ENCODE results near the gene LRRC47.

Gene LRRC47

DNA sequence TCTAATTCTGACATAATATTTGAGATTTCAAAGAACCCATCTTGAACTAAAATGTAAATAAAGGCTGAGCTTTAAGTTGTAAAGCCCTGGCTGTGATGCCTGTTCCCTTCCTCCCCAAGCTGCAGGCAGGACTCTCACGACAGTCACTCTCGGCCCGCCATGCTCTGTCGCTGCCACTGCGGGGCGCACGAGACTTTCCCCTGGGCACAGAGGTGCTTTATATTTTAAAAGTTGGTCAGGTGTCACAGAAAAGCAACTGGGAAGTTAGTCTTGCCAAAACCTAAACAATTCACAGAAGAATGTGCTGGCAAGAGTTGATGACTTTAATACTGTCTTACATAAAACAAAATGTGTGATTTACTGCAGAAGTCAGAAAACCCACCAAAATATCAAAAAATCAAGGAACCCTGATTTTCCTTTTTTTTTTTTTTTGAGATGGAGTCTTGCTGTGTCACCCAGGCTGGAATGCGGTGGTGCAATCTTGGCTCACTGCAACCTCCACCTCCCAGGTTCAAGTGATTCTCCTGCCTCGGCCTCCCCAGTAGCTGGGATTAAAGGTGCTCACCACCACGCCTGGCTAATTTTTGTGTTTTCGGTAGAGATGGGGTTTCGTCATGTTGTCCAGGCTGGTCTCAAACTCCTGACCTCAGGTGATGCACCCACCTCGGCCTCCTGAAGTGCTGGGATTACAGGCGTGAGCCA lies 10.7 kb downstream of the LRRC47 start:
- DNase-seq, result no peak

DNA sequence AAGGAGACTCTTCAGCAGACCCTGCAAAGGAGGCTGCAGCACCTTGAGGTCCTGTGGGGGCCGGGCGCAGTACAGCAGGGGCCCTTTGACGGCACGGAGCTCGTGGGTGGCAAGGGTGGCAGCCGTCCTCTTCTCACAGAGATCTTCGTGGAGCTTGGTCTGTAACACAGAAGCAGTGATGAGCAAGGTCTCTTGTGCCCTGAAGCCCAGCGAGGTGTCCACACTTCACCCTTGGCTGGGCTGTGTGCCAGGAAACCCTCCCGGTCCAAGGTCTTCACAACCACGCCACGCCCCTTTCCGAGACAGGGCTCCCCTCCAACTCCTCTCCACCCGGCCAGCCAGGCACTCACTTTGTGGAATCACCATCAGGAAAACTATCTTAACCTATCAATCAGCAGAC lies 11.3 kb downstream of the LRRC47 start:
- no peak for DNase-seq

DNA sequence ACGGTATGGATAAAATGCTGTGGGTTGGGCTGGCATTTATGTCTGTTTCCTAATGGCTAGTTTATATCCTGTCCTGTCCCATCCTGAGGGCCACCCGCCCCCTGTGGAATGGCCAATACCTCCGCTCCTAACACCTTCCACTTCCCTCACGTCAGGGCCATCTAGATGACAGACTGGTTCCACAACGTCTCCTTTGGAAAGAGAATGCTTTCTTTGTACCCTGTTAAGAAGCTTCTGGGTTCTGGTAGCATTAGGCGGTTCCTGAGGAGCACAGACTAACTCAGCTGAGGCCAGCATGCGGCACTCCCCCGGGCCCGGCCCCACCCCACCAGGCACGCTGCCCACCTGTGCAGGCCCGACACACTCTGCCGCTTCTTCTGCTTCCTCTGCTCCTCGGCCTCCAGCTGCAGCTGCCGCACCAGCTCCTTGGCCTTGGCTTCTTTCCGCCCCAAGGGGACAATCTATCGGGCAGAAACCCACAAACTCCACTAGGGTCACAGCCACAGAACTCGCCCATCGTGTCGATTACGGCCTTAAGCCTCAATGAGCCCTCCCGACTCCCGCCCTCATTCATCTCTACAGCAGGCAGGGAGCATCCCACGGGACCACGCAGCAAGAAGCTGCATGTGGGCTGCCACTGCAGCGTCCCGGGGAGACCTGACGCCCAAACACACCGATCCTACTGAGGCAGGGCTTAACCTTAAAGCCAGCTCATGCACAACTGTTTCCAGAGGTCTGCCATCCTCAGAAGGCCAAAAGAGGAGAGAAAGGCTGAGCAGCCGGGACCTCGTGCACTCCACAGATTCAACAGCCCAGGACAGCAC lies 12.4 kb downstream of the LRRC47 start:
- DNase-seq, result no peak

DNA sequence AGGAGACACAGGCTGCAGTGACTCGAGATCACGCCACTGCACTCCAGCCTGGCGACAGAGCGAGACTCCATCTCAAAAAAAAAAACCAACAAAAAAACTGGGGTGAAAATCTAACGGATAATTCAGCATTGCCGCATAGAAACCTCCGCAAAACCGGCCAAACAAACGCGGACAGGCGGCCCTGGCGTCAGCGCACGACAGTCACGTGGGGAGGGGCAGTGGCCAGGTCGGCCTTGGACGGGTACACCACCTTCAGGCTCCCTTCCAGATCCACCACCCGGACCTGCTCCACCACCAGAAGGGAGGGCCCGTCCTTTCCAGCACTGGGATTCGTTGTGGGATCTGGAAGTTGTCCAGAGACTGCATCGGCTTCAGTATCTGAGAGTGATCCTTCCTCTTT lies 15.4 kb downstream of the LRRC47 start:
- DNase-seq, result no peak

DNA sequence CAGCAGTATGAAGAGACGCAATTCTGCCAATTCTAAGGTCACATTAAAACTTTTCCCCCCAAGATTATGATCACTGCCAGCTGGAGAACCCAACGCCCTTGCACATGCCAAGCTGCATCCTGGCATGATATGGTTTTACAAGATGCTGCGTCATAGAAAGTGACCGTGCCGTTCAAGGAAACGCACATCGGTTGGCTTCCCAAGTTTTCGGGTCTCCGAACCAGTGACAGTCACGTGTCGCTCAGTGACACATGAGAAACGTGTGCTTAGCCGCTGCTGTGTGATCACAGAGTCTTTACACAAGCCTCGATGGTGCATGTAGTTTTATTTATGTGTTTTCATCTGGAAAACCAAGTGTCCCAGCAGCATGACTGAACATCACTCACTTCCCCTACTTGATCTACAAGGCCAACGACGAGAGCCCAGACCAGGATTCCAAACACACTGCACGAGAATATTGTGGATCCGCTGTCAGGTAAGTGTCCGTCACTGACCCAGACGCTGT lies 16.3 kb downstream of the LRRC47 start:
- DNase-seq, result no peak

DNA sequence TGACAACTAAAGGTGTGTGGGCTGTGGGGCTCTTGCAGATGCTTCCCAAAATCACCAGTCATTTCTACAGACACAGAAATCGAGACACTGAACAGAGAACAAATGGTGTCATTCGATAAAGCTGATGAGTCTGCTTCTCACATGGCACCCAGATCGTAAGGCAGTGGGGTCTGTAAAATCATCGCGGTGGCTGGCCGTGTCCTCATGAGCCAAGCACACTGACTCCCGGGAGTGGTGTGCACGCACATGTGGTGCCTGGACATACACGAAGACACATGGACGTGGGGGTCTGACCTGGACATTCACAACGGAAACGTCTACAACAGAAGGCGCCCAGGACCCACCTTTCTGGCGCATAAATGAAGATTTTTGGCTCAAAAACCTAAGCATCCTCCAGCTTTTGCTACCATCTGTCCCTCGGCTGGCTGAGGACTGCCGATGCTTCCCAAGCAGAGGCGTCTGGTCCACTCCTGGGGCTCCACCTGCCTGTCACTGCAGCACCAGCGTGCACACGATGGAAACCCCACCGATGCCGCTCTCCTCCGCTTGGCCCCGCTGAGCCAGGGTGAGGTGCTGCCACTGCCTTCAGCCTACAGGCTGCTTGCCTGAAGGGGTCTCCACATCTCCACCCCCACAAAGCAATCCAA lies 16.9 kb downstream of the LRRC47 start:
- no peak for DNase-seq

DNA sequence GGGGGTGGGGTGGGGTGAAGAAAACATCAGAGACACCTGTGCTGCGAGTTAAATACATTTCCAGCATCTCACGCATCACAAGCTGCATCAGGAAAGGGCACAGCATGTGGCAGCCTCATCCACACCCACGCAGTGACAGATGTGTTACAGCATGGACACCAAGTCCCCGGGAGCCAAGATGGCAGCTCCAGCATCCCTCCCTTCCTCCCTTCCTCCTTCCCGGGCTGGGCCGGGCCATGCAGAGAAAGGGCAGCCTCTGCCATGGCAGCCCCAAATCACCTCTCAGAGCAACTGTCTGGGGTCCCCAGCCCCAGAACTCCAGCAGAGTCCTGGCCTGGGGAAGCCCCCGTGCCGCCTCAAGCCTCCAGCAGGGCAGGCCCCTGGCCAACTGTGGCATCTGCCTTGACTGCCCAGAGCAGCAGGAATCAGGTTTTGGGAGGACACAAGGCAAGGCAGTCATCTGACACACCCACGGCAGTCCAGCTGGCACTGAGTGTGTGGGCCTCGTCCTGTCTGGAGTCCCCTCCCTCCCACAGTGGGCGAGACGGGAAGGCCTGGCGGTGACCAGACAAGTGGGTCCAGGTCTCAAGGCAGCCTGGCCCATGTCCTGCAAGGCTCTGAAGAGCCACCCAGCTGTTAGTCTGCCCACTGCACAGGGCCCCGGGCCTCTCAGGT lies 17.6 kb downstream of the LRRC47 start:
- no peak for DNase-seq

DNA sequence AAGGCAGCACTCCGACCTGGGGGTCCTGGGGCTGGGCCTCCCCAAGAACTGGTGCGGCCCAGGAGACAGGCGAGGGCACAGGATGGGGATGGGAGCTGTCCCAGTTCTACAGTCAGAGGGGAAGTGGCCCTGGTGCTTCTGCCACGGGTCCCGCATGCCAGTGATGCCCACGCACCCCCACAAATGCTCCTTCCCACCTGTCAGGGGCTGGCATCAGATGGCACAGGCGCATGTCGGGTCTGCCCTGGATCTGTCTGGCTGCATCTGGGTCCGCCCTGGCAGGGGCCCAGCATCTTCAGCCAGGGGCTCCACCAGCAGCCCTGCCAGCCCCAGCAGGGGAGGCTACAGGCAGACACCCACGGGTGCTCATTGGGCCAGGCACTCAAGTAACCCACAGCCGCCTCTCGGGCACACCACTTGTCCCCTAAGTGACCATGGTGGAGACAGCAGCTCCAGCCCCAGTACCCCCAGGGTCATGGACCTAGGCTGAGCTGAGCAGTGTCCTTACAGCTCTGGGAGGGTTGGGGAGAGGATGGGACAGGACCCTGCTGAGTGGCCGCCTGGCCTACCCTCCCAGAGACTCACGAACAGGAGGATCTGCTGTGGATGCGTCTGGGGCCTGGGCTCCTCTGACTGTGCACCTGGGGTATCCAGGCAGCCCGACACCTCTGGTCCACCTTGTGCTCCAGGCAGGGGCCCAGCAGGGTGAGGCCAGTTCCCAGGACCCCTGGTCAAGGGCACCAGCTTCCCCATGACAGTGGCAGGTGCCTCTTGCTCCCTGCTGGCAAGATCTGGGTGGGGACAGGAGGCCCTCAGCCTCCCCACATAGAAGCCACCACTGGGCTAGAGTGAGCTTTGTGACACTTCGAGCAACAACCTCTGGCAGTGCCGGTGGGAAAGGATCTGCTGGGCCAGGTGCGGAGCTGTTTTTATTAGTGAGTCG lies 18.4 kb downstream of the LRRC47 start:
- DNase-seq, result no peak

DNA sequence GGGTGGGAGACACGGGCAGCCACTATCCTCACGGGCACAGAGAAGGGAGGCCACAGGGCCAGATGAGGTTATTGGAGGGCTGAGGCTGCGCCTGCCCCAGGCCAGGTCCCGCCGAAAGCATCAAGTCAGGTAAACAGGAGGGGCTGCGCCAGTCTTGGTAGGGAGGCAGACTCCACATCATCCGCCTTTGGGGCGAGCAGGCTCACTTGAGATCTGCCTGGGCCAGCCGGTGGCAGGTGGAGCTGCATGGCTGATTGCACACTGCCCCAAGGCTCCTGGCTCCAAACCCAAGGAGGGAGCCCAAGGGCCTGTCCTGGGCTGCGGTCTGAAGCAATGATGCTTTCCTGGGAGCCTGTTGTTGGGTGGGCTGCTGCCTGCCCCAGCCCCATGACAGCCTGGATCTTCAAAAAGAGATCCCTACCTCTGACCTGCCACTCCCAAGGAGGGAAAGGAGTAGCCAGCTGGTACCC lies 19.2 kb downstream of the LRRC47 start:
- DNase-seq, result no peak

DNA sequence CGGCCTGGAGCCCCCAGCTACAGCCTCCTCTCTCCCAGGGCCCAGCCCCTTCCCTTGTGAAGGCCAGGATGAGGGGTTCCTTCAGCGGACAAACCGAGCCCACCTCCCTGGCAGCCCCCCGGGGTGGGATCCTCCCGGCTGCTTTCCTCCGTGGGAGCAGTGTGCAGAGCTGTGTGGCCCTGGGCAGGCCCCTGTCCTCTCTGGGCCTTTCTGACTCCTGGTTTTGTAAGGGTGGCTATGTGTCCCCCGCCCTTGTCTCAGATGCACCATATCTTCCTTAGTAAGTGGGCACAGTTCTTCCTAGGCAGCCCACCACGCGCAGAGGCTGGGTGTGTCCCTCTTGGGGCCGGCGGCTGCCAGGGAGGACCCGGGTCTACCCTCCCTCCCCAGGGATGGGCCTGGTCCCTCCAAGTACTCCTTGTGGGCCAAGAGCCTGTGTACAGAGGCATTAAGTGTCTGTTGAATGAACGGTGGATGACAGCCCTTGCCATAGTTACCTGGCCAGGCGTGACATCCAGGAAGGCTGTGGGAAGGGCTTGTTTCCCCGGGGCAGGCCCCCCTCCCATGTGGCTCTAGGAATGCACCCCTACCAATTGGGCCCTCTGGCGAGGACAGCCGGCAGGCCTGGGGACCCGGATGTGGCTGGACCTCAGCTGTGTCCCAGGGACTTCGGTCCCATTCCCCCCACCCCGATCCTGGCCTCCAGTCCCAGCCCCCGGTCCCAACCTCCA lies 19.9 kb downstream of the LRRC47 start:
- DNase-seq, result no peak

DNA sequence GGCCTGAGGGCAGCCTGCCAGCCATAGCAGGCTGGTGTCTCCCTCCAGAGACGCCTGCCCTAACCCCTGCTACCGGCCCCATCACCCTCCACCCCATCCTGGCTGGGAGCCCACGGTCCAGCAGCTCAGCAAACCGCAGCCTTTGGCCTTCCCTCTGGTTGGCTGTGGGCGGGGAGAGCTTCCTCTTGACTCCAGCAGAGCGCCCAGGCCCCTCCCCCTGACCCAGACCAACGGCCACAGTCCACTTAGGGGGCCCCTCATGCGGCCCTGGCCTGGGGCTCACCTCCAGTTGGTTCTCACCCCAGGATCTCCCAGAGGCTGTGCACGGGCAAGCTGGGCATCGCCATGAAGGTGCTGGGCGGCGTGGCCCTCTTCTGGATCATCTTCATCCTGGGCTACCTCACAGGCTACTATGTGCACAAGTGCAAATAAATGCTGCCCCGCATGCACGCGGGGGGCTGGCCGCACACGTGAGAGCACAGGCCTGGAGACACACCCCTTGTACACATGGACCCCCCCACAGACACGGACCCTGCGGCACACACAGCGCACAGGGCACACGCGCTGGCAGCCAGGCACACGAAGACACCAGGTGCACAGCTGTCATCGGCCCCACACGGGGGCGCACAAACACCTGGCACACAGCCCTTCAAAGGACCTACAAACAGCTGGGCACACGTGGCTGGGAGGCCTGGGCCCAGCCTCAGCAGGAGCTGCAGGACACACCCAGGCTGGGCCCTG lies 20.6 kb downstream of the LRRC47 start:
- DNase-seq, result peak; percentile 19

DNA sequence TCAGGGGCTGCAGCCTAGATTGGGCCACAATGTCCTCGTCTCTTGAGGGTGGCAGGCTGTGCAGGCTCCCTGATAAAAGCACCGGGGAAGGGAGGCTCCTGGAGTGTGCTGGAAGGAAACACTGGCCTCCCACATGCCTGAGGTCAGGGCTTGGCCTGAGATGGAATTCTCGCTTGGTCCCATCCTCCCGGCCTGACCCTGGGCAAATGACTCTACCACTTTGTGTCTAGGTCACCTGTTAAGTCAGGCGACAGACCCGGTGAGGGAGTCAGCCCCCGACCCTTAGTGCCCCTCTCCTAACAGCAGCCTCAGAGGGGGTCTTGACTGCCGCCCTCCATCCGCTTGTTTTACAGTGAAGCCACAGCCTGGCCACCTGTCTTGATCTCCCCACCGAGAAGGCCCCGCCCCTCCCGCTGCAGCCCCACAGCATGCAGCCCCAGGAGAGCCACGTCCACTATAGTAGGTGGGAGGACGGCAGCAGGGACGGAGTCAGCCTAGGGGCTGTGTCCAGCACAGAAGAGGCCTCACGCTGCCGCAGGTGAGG lies 21.3 kb downstream of the LRRC47 start:
- DNase-seq, result no peak

DNA sequence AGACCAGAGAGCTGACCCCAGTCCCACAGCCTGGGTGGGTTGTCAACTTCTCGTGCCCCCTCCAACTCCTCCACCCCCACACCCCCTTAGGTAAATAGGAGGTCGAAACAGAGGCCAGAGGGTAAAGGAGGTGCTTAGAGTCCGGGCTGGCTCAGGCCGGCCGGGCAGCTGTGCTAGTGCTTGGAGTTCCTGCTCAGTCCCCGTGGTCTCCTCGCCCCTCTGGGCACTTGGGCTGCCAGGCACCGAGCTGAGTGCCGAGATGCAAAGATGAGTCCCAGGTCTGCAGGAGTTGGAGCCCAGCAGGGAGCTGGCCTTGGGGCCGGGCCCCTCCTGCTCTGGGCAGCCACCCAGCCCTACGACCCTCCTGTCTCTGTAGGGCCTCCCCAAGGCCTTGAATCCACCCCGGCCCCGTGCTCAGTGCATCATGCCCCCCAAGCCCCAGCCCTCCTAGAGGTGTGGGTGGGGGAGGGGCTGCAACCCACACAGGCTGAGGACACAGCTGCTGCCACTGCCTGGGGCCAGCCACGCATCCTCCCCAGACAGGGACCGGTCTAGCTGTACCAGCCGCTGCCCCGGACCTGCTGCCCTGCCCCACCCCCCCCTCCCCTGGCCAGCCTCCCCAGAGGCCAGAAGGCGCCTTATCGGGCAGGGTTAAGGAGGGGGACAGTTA lies 21.9 kb downstream of the LRRC47 start:
- DNase-seq, result no peak

DNA sequence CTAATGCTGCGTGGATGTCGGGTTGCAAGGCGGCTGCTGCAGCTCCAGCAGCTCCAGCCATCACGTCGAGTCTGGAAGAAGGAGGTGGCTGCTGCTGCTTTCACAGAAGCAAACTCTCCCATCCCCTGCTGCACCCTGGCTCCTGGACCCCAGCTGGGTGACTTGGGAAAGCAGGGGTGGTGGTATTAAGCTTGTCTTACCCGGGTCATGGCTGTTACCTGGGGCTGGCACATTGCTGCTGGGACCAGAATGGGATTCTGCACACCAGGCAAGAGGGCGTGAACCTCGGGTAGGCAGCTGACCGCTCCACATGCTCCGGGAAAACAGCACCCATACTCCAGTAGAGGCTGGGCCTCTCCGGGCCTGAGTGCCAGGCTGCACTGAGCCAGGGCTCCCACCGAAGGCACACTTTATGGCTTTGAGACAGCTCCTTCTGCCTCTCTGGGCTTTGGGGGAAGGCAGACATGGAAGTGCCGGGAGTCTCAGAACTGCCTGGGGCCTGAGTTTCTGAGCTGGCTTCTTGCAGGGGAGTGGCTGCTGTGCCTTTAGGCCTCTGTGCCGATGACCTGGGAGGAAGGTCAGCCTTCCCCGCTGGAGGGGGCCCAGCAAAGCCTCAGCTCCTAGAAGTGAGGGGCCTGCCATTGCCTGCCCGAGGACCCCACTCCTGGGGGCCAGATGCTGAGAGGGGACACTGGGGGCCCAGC lies 22.6 kb downstream of the LRRC47 start:
- no peak for DNase-seq

DNA sequence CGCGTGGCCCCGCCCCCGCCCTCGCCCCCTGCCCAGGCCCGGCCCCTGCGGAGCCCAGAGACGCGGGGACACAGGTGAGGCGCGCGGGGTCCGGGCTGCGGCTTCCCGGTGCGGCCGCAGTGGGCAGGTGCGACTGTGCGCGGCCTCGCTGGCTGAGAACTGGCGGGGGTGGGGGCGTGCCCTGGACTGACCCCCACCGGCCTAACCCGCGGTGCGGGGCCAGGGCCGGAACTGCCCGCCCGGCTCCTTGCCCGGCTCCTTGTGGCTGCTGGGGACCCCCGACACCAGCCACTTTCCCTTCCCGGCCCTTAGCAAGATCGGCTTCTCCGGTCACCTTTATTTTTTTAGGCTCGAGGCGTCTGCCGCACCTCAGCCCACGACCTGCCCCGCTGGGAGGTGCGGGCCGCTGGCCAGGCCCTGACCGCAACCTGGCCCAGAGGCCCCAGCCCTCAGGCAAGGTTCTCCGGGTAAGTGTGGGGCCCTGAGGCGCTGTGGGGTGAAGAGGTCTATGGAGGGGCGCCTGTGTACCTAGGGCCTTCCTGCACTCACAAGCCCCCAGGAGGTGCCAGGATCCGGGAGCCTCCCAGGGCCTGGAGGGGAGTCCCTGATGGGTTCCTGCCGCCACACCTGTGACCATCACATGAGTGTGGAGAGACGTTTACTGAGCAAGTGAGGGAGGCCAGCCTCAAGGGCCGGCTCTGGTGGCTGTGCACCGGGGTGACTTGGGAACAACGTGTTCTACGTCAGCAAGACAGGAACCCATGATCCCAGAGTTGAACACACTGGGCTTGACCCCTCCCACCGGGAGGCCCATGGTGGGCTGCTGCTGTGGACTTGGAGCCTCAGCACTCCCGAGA lies 23.4 kb downstream of the LRRC47 start, which contains the start of gene SMIM1:
TSS of gene SMIM1 (plus strand) at position 35 of the 857 bp plus-strand sequence. CDS start 2,625 bp downstream, outside the sequence.
- DNase-seq, result no peak

DNA sequence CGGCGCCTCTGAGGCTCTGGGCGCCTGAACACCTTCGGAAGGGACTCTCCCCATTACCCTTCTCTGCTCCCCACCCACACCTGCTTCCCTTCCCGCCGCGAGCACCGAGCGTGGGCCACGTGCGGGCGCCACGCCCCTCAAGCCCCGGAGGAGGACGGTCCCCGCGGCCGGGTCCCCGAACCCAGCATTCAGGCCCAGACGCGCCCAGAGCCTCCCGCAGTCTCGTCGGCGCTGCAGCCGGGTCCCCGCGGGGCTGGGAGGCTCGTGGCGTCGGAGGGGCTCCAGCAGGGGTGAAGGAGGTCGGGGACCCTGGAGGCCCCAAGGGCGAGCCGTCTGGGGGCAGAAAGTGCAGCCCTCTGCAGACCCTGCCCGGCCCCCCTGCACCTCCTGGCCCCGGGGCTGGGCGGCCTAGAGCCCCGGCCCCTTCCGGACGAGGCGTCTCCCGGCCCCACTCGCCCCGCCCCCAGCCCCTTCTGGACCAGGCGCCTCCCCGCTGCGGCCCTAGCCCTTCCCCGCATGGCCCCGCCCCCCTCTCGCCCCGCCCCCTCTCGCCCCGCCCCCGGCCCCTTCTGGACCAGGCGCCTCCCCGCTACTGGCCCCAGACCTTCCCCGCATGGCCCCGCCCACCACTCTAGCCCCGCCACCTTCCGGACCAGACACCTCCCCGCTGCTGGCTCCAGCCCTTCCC lies 24.1 kb downstream of the LRRC47 start:
- peak; percentile 83 for DNase-seq
